K562 (cell line): ENCODE data around the gene PGF. TPM values are rescaled to one million over a fixed set of nuclear protein-coding genes. Genes with fewer than 3 reads are reported as not detected.

Experiments
- CREB1 ChIP-seq, 2 experiments: sonication (generic) in 1 of 2; formaldehyde crosslinking in 1 of 2; IDR thresholded peaks; 2 replicates each; pipeline versions ENCODE4 v1.6.1 to v1.8.0; 2012 to 2022; ENCODE audit warnings: inconsistent platforms in 1 of 2, mild to moderate bottlenecking in 1 of 2, missing genetic modification reagents in 1 of 2, moderate library complexity in 1 of 2
- DACH1 ChIP-seq: fragments of 450-650 bp; IDR thresholded peaks from 2 replicates; pipeline ENCODE4 v1.6.1; 2018; ENCODE audit not compliant: partially characterized antibody
- GTF2B ChIP-seq: IDR thresholded peaks from 2 replicates; pipeline ENCODE4 v1.6.1; 2011; ENCODE audit not compliant: insufficient read length; ENCODE audit errors: extremely low read depth
- KLF16 ChIP-seq: IDR thresholded peaks from 2 replicates; pipeline ENCODE4 v1.6.1; 2016; ENCODE audit warnings: antibody characterized with exemption
- LARP7 ChIP-seq: fragments of 450-650 bp; IDR thresholded peaks from 2 replicates; pipeline ENCODE4 v1.6.1; 2016
- MAZ ChIP-seq, 2 experiments: fragments of 450-650 bp in 1 of 2; sonication (generic) in 1 of 2; formaldehyde crosslinking; IDR thresholded peaks in 1 of 2; conservative IDR thresholded peaks in 1 of 2; 2 replicates each; pipeline versions ENCODE4 v1.4.0 to v1.5.0; 2020; ENCODE audit warnings: mild to moderate bottlenecking in 1 of 2, missing genetic modification reagents in 1 of 2
- POLR2A ChIP-seq: fragments of 450-650 bp; conservative IDR thresholded peaks from 2 replicates; pipeline ENCODE4 v1.6.1; 2016
- POLR2AphosphoS2 ChIP-seq: IDR thresholded peaks from 2 replicates; pipeline ENCODE4 v1.6.1; 2012; ENCODE audit warnings: low read length, improper control_type of control experiment
- REST ChIP-seq, 2 experiments: fragments of 450-650 bp; formaldehyde crosslinking in 1 of 2; IDR thresholded peaks; 2 replicates each; pipeline versions ENCODE4 v1.4.0 to v1.6.1; 2014 to 2020; ENCODE audit warnings: mild to moderate bottlenecking in 2 of 2, borderline replicate concordance in 1 of 2, low read depth in 1 of 2
- SP1 ChIP-seq: sonication (generic); formaldehyde crosslinking; IDR thresholded peaks from 2 replicates; pipeline ENCODE4 v1.8.1; 2022; ENCODE audit warnings: mild to moderate bottlenecking, missing genetic modification reagents
- TARDBP ChIP-seq: fragments of 450-650 bp; IDR thresholded peaks from 2 replicates; pipeline ENCODE4 v1.6.1; 2016
- ZHX1 ChIP-seq: fragments of 150-350 bp; conservative IDR thresholded peaks from 2 replicates; pipeline ENCODE4 v1.6.1; 2014; ENCODE audit warnings: low read length
- ZKSCAN8 ChIP-seq: fragments of 200-800 bp; sonication (Bioruptor generic); IDR thresholded peaks from 2 replicates; pipeline ENCODE4 v1.6.1; 2016; ENCODE audit warnings: missing genetic modification characterization, missing compliant biosample characterization
- ZNF347 ChIP-seq: fragments of 450-650 bp; formaldehyde crosslinking; IDR thresholded peaks from 2 replicates; pipeline ENCODE4 v1.4.0; 2020; ENCODE audit warnings: low read depth, mild to moderate bottlenecking, moderate library complexity
- ZNF695 ChIP-seq: fragments of 450-650 bp; formaldehyde crosslinking; IDR thresholded peaks from 2 replicates; pipeline ENCODE4 v1.4.0; 2020; ENCODE audit warnings: mild to moderate bottlenecking, moderate library complexity
- polyA plus RNA-seq, 8 experiments: library from polyadenylated mRNA; depleted of rRNA in 4 of 8; stranded (reverse) in 5 of 8; unstranded in 3 of 8; fragments of >200 nt; fragmentation: Nextera tagmentation in 2 of 8; fragmentation: Illumina TruSeq in 1 of 8; extraction: Ambion mirVana in 2 of 8; extraction: Trizol in 1 of 8; gene quantifications; 2 replicates each; pipeline versions ENCODE4 v1.2.1 to v1.2.3, GENCODE V29; 2011 to 2014; ENCODE audit warnings: inconsistent platforms in 1 of 8, missing spikeins in 1 of 8
- total RNA-seq, 7 experiments: library from RNA; depleted of rRNA in 6 of 7; stranded (reverse); fragments of >200 nt in 6 of 7; fragmentation: Illumina TruSeq in 2 of 7; extraction: Trizol in 2 of 7; gene quantifications; 2 replicates each; pipeline versions ENCODE4 v1.2.1 to v1.2.3, GENCODE V29; 2011 to 2021; ENCODE audit warnings: low replicate concordance in 1 of 7

Gene PGF
- total and polyA plus RNA-seq, 9 of the 15 experiments (the other 6 are each of a cell fraction or from before 2014, with no cell fraction given), result 0.04 to 0.44 (median 0.18) TPM

GRCh38 chr14:74905595-74906142, 49.7 kb downstream of the PGF start (continued):
- TF ChIP-seq ZNF347 (CRISPR knock-in tag) (no peak), GTF2B (no peak), LARP7 (no peak), CREB1 (IDR thresholded peaks at IDR 0.05) (no peak), CREB1 (CRISPR knock-in tag; IDR thresholded peaks at IDR 0.05) (no peak), ZNF695 (CRISPR knock-in tag) (no peak), MAZ (CRISPR knock-in tag; conservative IDR thresholded peaks at IDR 0.05 in 1 of 2, IDR thresholded peaks at IDR 0.05 in 1 of 2) (0 out of 4 replicates have a peak, but pooled peaks of 1 of the 2 experiments have one; percentile 17), TARDBP (no peak), ZKSCAN8 (CRISPR knock-in tag) (no peak), DACH1 (no peak), POLR2AphosphoS2 (peak; percentile 66; the same call in 1 of the 2 replicates), ZHX1 (no peak), SP1 (0 out of 2 replicates have a peak, but pooled peaks have one; percentile 26), REST (IDR thresholded peaks at IDR 0.05; ENCODE audit: borderline replicate concordance) (peak; percentile 66; the same call in 1 of the 2 replicates), REST (CRISPR knock-in tag; IDR thresholded peaks at IDR 0.05; ENCODE audit: low read depth) (no peak), POLR2A (peak; percentile 49; the same call in 1 of the 2 replicates), KLF16 (peak; percentile 47; the same call in 1 of the 2 replicates)
